ENCODE measurements around the gene GAB4. TPM values are rescaled to one million over a fixed set of nuclear protein-coding genes. Genes with fewer than 3 reads are reported as not detected.
A peak's percentile ranks its signal among the peaks of the same experiment; 100 is the strongest.
"Not testable (repeated sequence)": the region's sequence is repeated elsewhere in the genome, so short reads cannot be mapped to it uniquely, and the experiment has no call there.

Gene GAB4
- polyA plus RNA-seq, 4 donors, result not detected

DNA sequence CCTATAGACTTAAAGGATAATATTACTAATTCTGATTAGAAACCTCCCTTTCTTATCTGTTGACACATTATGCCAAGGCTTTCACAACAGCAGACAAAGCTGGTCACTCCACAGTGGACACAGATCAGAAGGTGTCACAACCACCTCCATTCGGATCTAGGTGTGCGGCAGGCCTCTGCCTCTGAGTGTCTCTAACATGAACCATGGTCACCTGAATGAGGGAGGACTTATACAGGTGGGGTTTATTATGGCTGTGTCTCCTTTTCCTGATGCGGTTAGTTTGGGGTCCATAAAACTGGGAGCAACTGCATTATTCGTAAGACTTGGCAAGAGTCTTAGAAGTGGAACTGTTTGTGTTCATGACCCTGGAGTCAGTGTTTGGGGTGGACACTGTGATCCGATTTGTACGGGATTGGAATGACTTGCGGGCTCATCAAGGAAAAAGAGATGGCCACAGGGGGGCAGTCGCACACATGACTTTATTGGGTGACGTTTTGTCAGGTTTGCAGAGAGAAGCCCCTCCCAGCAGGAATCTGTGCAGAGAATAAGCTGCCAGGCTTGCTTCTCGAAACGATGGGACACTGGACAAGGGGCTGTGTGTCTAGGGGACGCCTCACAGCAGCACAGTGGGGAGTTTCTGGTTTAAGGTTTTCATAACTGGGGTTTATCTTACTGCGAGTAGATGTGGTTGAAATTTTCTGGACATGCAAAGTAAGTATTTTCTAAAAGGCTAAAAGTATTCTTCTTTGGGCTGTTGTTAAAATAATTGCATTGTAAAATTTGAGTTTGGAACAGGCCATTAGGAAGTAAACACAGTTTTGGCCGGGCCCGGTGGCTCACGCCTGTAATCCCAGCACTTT, 90.6 kb downstream of the GAB4 start:
- H3K27me3 ChIP-seq (ENCODE audit: control insufficient read depth in 3 of 3, insufficient read depth in 3 of 3, low read length in 3 of 3), result peaks cover 0 to 5% (median 3%) of the 10 kb centered on the region in 3 donors
- no peaks in the 10 kb centered on the region for H3K9me3 ChIP-seq (ENCODE audit: control insufficient read depth in 2 of 2, insufficient read depth in 1 of 2, low read depth in 1 of 2, low read length in 1 of 2)
- no peak overlapping the region for H3K27ac ChIP-seq (ENCODE audit: low read depth in 1 of 3, low read length in 2 of 3)
- no peak for FAIRE-seq
- peak; percentile 29 to 47 for DNase-seq
- no peaks in the 10 kb centered on the region for H3K36me3 ChIP-seq (ENCODE audit: control insufficient read depth in 3 of 3, insufficient read depth in 2 of 3, low read depth in 1 of 3, low read length in 3 of 3)
- no peak overlapping the region for H3K4me3 ChIP-seq (ENCODE audit: low read depth in 1 of 3, low read length in 3 of 3)
- H3K4me1 ChIP-seq (ENCODE audit: control insufficient read depth in 3 of 3, insufficient read depth in 2 of 3, low read depth in 1 of 3, low read length in 2 of 3), result no peaks in the 10 kb centered on the region
- WGBS, 3 donors, result 26 to 33% (median 30%) methylated on average over 16 of the region's 16 CpGs

- Histone ChIP-seq H3K9me3 (ENCODE audit: control insufficient read depth in 2 of 2, insufficient read depth in 1 of 2, low read depth in 1 of 2, low read length in 1 of 2) (no peaks in the 10 kb centered on the region), H3K27ac (ENCODE audit: low read depth in 1 of 3, low read length in 2 of 3) (no peak overlapping the region), H3K4me3 (ENCODE audit: low read depth in 1 of 3, low read length in 3 of 3) (no peak overlapping the region), H3K36me3 (ENCODE audit: control insufficient read depth in 3 of 3, insufficient read depth in 2 of 3, low read depth in 1 of 3, low read length in 3 of 3) (no peaks in the 10 kb centered on the region), H3K4me1 (ENCODE audit: control insufficient read depth in 3 of 3, insufficient read depth in 2 of 3, low read depth in 1 of 3, low read length in 2 of 3) (no peaks in the 10 kb centered on the region), H3K27me3 (ENCODE audit: control insufficient read depth in 3 of 3, insufficient read depth in 3 of 3, low read length in 3 of 3) (peaks cover 0 to 3% (median 3%) of the 10 kb centered on the region in 3 donors)
- DNase-seq (no peak), FAIRE-seq (no peak)
- WGBS, 3 donors, result 53 to 70% (median 67%) methylated on average over 2 of the region's 2 CpGs
Observed at GRCh38 chr22:16915701-16916100, 92.3 kb downstream of the GAB4 start.

DNA sequence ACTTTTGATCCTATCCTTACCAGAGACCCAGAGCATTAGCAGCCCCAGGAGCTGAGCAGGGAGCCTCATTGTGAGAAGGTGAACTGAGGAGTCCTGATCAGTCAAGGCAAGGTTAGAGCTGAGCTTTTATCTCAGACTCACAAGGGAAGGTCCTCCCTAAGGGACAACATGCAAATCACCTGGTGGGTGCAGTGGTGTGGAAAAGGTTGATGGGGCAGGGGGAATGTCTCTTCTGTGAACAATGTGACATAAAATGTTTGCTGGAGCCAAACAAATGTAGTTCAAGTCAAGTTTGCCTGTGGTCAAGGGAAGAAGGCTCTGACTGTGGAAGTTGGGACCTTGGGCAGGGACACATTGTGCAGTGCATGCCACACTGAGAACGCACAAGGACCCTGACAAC, 93.1 kb downstream of the GAB4 start:
- H3K36me3 ChIP-seq (ENCODE audit: control insufficient read depth in 3 of 3, insufficient read depth in 2 of 3, low read depth in 1 of 3, low read length in 3 of 3); H3K9me3 ChIP-seq (ENCODE audit: control insufficient read depth in 2 of 2, insufficient read depth in 1 of 2, low read depth in 1 of 2, low read length in 1 of 2); FAIRE-seq; H3K27ac ChIP-seq (ENCODE audit: low read depth in 1 of 3, low read length in 2 of 3); DNase-seq; H3K4me3 ChIP-seq (ENCODE audit: low read depth in 1 of 3, low read length in 3 of 3); H3K4me1 ChIP-seq (ENCODE audit: control insufficient read depth in 3 of 3, insufficient read depth in 2 of 3, low read depth in 1 of 3, low read length in 2 of 3); H3K27me3 ChIP-seq (ENCODE audit: control insufficient read depth in 3 of 3, insufficient read depth in 3 of 3, low read length in 3 of 3): not testable (repeated sequence)
- WGBS, 3 donors, result 38 to 69% (median 56%) methylated on average over 1 of the region's 1 CpG

DNA sequence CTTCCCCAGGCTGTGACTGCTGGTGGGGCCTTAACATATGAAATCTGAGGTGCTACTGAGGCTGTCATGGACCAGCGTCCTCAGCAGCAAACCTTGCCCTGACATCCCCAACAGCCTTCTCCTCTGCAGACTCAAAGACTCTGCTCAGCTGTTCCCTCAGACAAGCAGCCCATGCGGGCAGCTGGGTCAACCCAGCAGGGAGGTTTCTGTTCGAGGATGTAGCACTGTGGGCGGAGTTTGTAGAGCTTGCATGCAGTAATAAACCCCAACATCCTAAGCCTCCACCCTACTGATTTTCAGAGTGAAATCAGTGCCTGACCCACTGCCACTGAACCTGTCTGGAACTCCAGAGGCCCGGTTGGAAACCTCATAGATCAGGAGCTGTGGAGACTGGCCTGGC, 94.0 kb downstream of the GAB4 start:
- H3K27ac ChIP-seq (ENCODE audit: low read depth in 1 of 3, low read length in 2 of 3), result no peak overlapping the region
- no peak for FAIRE-seq
- DNase-seq, result no peak
- 38 to 49% (median 43%) methylated on average over 5 of the region's 5 CpGs for WGBS, 3 donors
- no peaks in the 10 kb centered on the region for H3K36me3 ChIP-seq (ENCODE audit: control insufficient read depth in 3 of 3, insufficient read depth in 2 of 3, low read depth in 1 of 3, low read length in 3 of 3)
- peaks cover 0 to 3% (median 3%) of the 10 kb centered on the region in 3 donors for H3K27me3 ChIP-seq (ENCODE audit: control insufficient read depth in 3 of 3, insufficient read depth in 3 of 3, low read length in 3 of 3)
- H3K4me1 ChIP-seq (ENCODE audit: control insufficient read depth in 3 of 3, insufficient read depth in 2 of 3, low read depth in 1 of 3, low read length in 2 of 3), result no peaks in the 10 kb centered on the region
- H3K4me3 ChIP-seq (ENCODE audit: low read depth in 1 of 3, low read length in 3 of 3), result no peak overlapping the region
- no peaks in the 10 kb centered on the region for H3K9me3 ChIP-seq (ENCODE audit: control insufficient read depth in 2 of 2, insufficient read depth in 1 of 2, low read depth in 1 of 2, low read length in 1 of 2)

- 46 to 67% (median 64%) methylated on average over 3 of the region's 3 CpGs for WGBS, 3 donors
- no peak for FAIRE-seq
- no peaks in the 10 kb centered on the region for H3K36me3 ChIP-seq (ENCODE audit: control insufficient read depth in 3 of 3, insufficient read depth in 2 of 3, low read depth in 1 of 3, low read length in 3 of 3)
- no peaks in the 10 kb centered on the region for H3K4me1 ChIP-seq (ENCODE audit: control insufficient read depth in 3 of 3, insufficient read depth in 2 of 3, low read depth in 1 of 3, low read length in 2 of 3)
- H3K4me3 ChIP-seq (ENCODE audit: low read depth in 1 of 3, low read length in 3 of 3), result no peak overlapping the region
- DNase-seq, result no peak
- peaks cover 0 to 3% (median 0%) of the 10 kb centered on the region in 3 donors for H3K27me3 ChIP-seq (ENCODE audit: control insufficient read depth in 3 of 3, insufficient read depth in 3 of 3, low read length in 3 of 3)
- no peaks in the 10 kb centered on the region for H3K9me3 ChIP-seq (ENCODE audit: control insufficient read depth in 2 of 2, insufficient read depth in 1 of 2, low read depth in 1 of 2, low read length in 1 of 2)
- no peak overlapping the region for H3K27ac ChIP-seq (ENCODE audit: low read depth in 1 of 3, low read length in 2 of 3)
Observed at GRCh38 chr22:16912281-16912680, 95.7 kb downstream of the GAB4 start.

Other genes starting within 250 kb of the GAB4 start
- not detected for gene XKR3, start 182.8 kb downstream of the GAB4 start, polyA plus RNA-seq
- 1 to 10 TPM; 3.8 to 7.6 (median 5.6) TPM for gene IL17RA, start 76.8 kb upstream of the GAB4 start, polyA plus RNA-seq
- gene TMEM121B, start 113.1 kb upstream of the GAB4 start, polyA plus RNA-seq, result under 1 TPM in 3 of 4 donors, not detected in 1; 0.28 to 0.45 (median 0.44) TPM
- 10 to 100 TPM; 36.0 to 70.8 (median 61.7) TPM for gene HDHD5, start 151.1 kb upstream of the GAB4 start, polyA plus RNA-seq
- gene ADA2, start 211.2 kb upstream of the GAB4 start, polyA plus RNA-seq, result 10 to 100 TPM in 2 of 4 donors, 1 to 10 TPM in 2; 2.7 to 20.5 (median 13.1) TPM

All from small intestine (tissue), 7 donors.